Endothelial cell of umbilical vein (primary cell): ENCODE results near the gene NAXE. TPM values are rescaled to one million over a fixed set of nuclear protein-coding genes. Genes with fewer than 3 reads are reported as not detected.

Experiments used
- BruUV-seq: library from RNA; stranded (reverse); fragments of 400-500 nt; replicated peaks from 2 replicates; lab custom pipeline; 2021; lab: Mats Ljungman, UMichigan
- CTCF ChIA-PET: fragments of 300-600, 350-600 bp; sonication (Branson Sonifier 250); formaldehyde crosslinking; loops from one replicate; lab custom pipeline; 2021; ENCODE audit warnings: antibody characterized with exemption, inconsistent platforms; lab: Charles Lee
- POLR2A ChIA-PET: fragments of 300-600, 350-600 bp; sonication (Branson Sonifier 250); formaldehyde crosslinking; loops from one replicate; lab custom pipeline; 2021; ENCODE audit warnings: antibody characterized with exemption, inconsistent platforms; lab: Charles Lee
- DNase-seq: peaks from one replicate; pipeline ENCODE4 v3.0.0-alpha.2; 2011; ENCODE audit warnings: low read depth, low spot score
- FAIRE-seq: peaks from 2 replicates; lab custom pipeline; 2011; peaks lifted over from hg19 to GRCh38; lab: Jason Lieb, UNC
- H2AFZ ChIP-seq: 2 replicates; pipeline ENCODE4 v1.6.0; 2012; ENCODE audit warnings: low read depth, low read length, control low read depth, inconsistent platforms
- H3K27ac ChIP-seq: 2 replicates; pipeline ENCODE4 v1.5.1; 2011; ENCODE audit warnings: low read depth, mild to moderate bottlenecking, control low read depth, low read length, moderate library complexity; ENCODE audit not compliant: insufficient read depth
- H3K27me3 ChIP-seq, 2 experiments: 2 replicates each; pipeline versions ENCODE4 v1.6.0 to v1.6.1; 2011; ENCODE audit warnings: low read length in 2 of 2, mixed read lengths in 1 of 2; ENCODE audit not compliant: control insufficient read depth in 2 of 2, insufficient read depth in 2 of 2
- H3K36me3 ChIP-seq, 2 experiments: 2 replicates in 1 of 2; 3 replicates in 1 of 2; pipeline ENCODE4 v1.5.1; 2011; ENCODE audit warnings: low read length in 2 of 2, mild to moderate bottlenecking in 1 of 2, moderate library complexity in 1 of 2; ENCODE audit not compliant: control insufficient read depth in 2 of 2, insufficient read depth in 2 of 2; ENCODE audit errors: extremely low read depth in 1 of 2
- H3K4me1 ChIP-seq: 3 replicates; pipeline ENCODE4 v1.5.1; 2011; ENCODE audit warnings: mild to moderate bottlenecking, low read length; ENCODE audit not compliant: control insufficient read depth, insufficient read depth; ENCODE audit errors: extremely low read depth
- H3K4me2 ChIP-seq: 2 replicates; pipeline ENCODE4 v1.6.1; 2011; ENCODE audit warnings: low read length, control low read depth, mixed read lengths; ENCODE audit not compliant: insufficient read depth
- H3K4me3 ChIP-seq, 3 experiments: fragments of 200-600 bp in 1 of 3; sonication (generic), shearing (Covaris generic) in 1 of 3; replicated peaks in 1 of 3; 2 replicates each; pipeline ENCODE4 v1.5.1; 2011 to 2016; ENCODE audit warnings: control low read depth in 3 of 3, low read length in 3 of 3, mild to moderate bottlenecking in 2 of 3, inconsistent platforms in 1 of 3, low read depth in 1 of 3, moderate library complexity in 1 of 3; ENCODE audit not compliant: insufficient read depth in 1 of 3
- H3K79me2 ChIP-seq: 2 replicates; pipeline ENCODE4 v1.6.0; 2012; ENCODE audit warnings: low read length, inconsistent platforms; ENCODE audit not compliant: control insufficient read depth, insufficient read depth
- H3K9ac ChIP-seq: replicated peaks from 2 replicates; pipeline ENCODE3; 2011; ENCODE audit warnings: low read length, control low read depth; ENCODE audit not compliant: insufficient read depth; ENCODE audit errors: extremely low read depth
- H3K9me1 ChIP-seq: replicated peaks from 3 replicates; pipeline ENCODE4 v1.6.0; 2011; ENCODE audit warnings: mild to moderate bottlenecking, low read length; ENCODE audit not compliant: control insufficient read depth, insufficient read depth; ENCODE audit errors: extremely low read depth
- H3K9me3 ChIP-seq: replicated peaks from 2 replicates; pipeline ENCODE4 v1.5.1; 2012; ENCODE audit warnings: low read length, inconsistent platforms; ENCODE audit not compliant: control insufficient read depth, insufficient read depth
- H4K20me1 ChIP-seq: replicated peaks from 2 replicates; pipeline ENCODE3; 2011; ENCODE audit warnings: mild to moderate bottlenecking, low read length; ENCODE audit not compliant: control insufficient read depth, insufficient read depth; ENCODE audit errors: extremely low read depth
- EZH2 ChIP-seq: IDR thresholded peaks from 2 replicates; pipeline ENCODE4 v1.6.1; 2012; ENCODE audit warnings: borderline replicate concordance, low read depth, mild to moderate bottlenecking, moderate library complexity, low read length, inconsistent platforms; ENCODE audit not compliant: severe bottlenecking
- GATA2 ChIP-seq: IDR thresholded peaks from 2 replicates; pipeline ENCODE4 v1.7.0; 2011; ENCODE audit warnings: low read depth, mild to moderate bottlenecking, moderate library complexity, mixed read lengths, low read length; ENCODE audit not compliant: insufficient read length, insufficient read depth
- MYC ChIP-seq: IDR thresholded peaks from one replicate; pipeline ENCODE4 v1.6.1; 2011; ENCODE audit warnings: mild to moderate bottlenecking, low read depth, low read length
- POLR2AphosphoS5 ChIP-seq: IDR thresholded peaks from 2 replicates; pipeline ENCODE4 v1.6.1; 2012; ENCODE audit warnings: low read depth, mild to moderate bottlenecking, control low read depth, low read length, moderate library complexity; ENCODE audit not compliant: insufficient read depth
- dilution Hi-C: fragments of 300-500 bp; cut with MboI; formaldehyde crosslinking; loops from one replicate; pipeline ENCODE4 v1.15.0; 2019; ENCODE audit warnings: low sequenced_read_pairs; ENCODE audit not compliant: extremely low pct_ligation_motif_present
- intact Hi-C: fragments of 100-400 bp; cut with micrococcal nuclease; formaldehyde crosslinking; loops from one replicate; pipeline ENCODE4 v1.10.0; 2022
- polyA plus RNA-seq, 4 experiments: library from polyadenylated mRNA; depleted of rRNA in 3 of 4; stranded (reverse) in 3 of 4; unstranded in 1 of 4; fragments of >200 nt; gene quantifications; 2 replicates each; pipeline versions ENCODE4 v1.2.1 to v1.2.3, GENCODE V29; 2011 to 2012; ENCODE audit warnings: missing spikeins in 1 of 4
- total RNA-seq: library from RNA; stranded (reverse); gene quantifications from 2 replicates; pipeline ENCODE4 v1.2.3, GENCODE V29; 2021
- TF ChIP-seq, protein P1 (sequence below), 2 donors: IDR thresholded peaks; 1 replicate in 1 of 2; 2 replicates in 1 of 2; pipeline ENCODE4 v1.5.1; 2011; ENCODE audit warnings: low read length in 2 of 2, mild to moderate bottlenecking in 2 of 2, moderate library complexity in 2 of 2, control low read depth in 1 of 2, inconsistent platforms in 1 of 2, low read depth in 1 of 2; ENCODE audit not compliant: insufficient read depth in 1 of 2; ENCODE audit errors: extremely low read depth in 1 of 2

NAXE gene
- total and polyA plus RNA-seq, 2 donors (not counting 3 experiments of a cell fraction or from before 2014, with no cell fraction given), result 76.2 to 187 TPM

- DNase-seq (no peak), FAIRE-seq (no peak)
- Histone ChIP-seq H3K9ac (no peak overlapping the region), H3K4me2 (no peak overlapping the region), H3K9me1 (no peaks in the 10 kb centered on the region), H3K36me3 (no peaks in the 10 kb centered on the region), H3K9me3 (no peaks in the 10 kb centered on the region), H3K79me2 (no peaks in the 10 kb centered on the region), H3K4me1 (no peaks in the 10 kb centered on the region), H3K27me3 (no peaks in the 10 kb centered on the region), H3K4me3 (no peak overlapping the region), H2AFZ (no peak overlapping the region), H3K27ac (no peak overlapping the region), H4K20me1 (no peaks in the 10 kb centered on the region)
- no TSS peak for BruUV-seq
- TF ChIP-seq MYC, result no peak
- TF ChIP-seq, protein P1, sequence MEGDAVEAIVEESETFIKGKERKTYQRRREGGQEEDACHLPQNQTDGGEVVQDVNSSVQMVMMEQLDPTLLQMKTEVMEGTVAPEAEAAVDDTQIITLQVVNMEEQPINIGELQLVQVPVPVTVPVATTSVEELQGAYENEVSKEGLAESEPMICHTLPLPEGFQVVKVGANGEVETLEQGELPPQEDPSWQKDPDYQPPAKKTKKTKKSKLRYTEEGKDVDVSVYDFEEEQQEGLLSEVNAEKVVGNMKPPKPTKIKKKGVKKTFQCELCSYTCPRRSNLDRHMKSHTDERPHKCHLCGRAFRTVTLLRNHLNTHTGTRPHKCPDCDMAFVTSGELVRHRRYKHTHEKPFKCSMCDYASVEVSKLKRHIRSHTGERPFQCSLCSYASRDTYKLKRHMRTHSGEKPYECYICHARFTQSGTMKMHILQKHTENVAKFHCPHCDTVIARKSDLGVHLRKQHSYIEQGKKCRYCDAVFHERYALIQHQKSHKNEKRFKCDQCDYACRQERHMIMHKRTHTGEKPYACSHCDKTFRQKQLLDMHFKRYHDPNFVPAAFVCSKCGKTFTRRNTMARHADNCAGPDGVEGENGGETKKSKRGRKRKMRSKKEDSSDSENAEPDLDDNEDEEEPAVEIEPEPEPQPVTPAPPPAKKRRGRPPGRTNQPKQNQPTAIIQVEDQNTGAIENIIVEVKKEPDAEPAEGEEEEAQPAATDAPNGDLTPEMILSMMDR (IDR thresholded peaks at IDR 0.05; ENCODE audit: extremely low read depth in 1 of 2, insufficient read depth in 1 of 2, low read depth in 1 of 2, low read length in 2 of 2), result peak; percentile 21 to 34
- dilution Hi-C loops, result no loop called here
- ChIA-PET CTCF (interaction anchor here (1.1 to 9.3 kb wide), 4 partner anchors 21 to 104 kb away, joined by 6 to 104 read pairs (median 7); no protein-coding TSS in a partner anchor), POLR2A (no interaction called here)
- intact Hi-C loops, result loop anchor here (1.0 to 2.0 kb wide), 3 partner anchors 16 to 72 kb away; partner anchors contain the start of gene GPATCH4
These were observed 6.8 kb upstream of the NAXE start for GRCh38 chr1:156584813-156585212.

DNA sequence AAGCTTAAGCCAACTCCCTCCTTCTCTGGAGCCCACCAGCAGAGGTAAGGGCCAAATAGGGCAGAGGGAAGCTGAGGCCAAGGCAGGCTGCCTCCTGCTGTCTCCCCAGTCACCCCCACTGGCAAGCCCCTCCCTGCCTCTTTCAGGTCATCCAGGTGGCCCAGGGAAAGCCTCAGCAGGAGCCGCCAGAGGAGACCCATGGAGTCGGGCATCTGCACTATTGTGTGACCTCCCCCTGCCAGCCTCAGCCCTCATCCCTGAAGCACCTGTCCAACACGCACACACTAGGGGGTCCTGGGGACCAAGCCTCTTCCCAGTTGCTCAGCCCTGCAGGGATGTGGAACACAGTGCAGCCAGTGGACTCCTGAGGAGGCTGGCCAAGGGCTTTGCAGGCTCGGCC is 5.3 kb upstream of the NAXE start:
- Histone ChIP-seq H2AFZ (no peak overlapping the region), H4K20me1 (no peaks in the 10 kb centered on the region), H3K9me3 (no peaks in the 10 kb centered on the region), H3K9me1 (no peaks in the 10 kb centered on the region), H3K4me2 (no peak overlapping the region), H3K9ac (no peak overlapping the region), H3K79me2 (no peaks in the 10 kb centered on the region), H3K36me3 (no peaks in the 10 kb centered on the region), H3K27ac (no peak overlapping the region), H3K27me3 (no peaks in the 10 kb centered on the region), H3K4me3 (no peak overlapping the region), H3K4me1 (peaks cover 1% of the 10 kb centered on the region)
- intact Hi-C loops (no loop called here), dilution Hi-C loops (no loop called here)
- TF ChIP-seq MYC (no peak), GATA2 (no peak), POLR2AphosphoS5 (no peak), EZH2 (no peak)
- DNase-seq, result no peak
- ChIA-PET POLR2A (interaction anchor here (0.6 kb wide), 1 partner anchor 223 kb away, joined by 3 read pairs; no protein-coding TSS in a partner anchor), CTCF (interaction anchor here (1.2 to 9.3 kb wide), 6 partner anchors 16 to 106 kb away, joined by 6 to 104 read pairs (median 8); partner anchors contain the start of gene GPATCH4)
- FAIRE-seq, result no peak
- BruUV-seq, result no TSS peak
